Hepatocyte (in vitro differentiated cells): ENCODE measurements around the gene PHACTR3.

Experiments
- CTCF ChIP-seq: fragments of 200-600 bp; sonication (generic); IDR thresholded peaks from 2 replicates; pipeline ENCODE4 v1.5.1; 2016; ENCODE audit warnings: antibody characterized with exemption, mild to moderate bottlenecking; ENCODE audit not compliant: poor library complexity
- EZH2phosphoT487 ChIP-seq: fragments of 200-600 bp; sonication (generic); IDR thresholded peaks from one replicate; pipeline ENCODE4 v1.6.1; 2018; ENCODE audit warnings: antibody characterized with exemption, mild to moderate bottlenecking, low read depth, moderate library complexity; ENCODE audit not compliant: unreplicated experiment, severe bottlenecking

GRCh38 chr20:59735486-59735885, 131.1 kb downstream of the PHACTR3 start:
- TF ChIP-seq CTCF (no peak), EZH2phosphoT487 (no peak)
